Endothelial cell (in vitro differentiated cells): ENCODE data around the gene UGCG. TPM values are rescaled to one million over a fixed set of nuclear protein-coding genes. Genes with fewer than 3 reads are reported as not detected.

ENCODE experiments used
- DNase-seq: peaks from one replicate; pipeline ENCODE4 v3.0.0; 2021; ENCODE audit warnings: low spot score
- H3K27ac Mint-ChIP-seq: one replicate; pipeline ENCODE4 v1.8.0; 2021; ENCODE audit warnings: mixed read lengths, inconsistent platforms; ENCODE audit not compliant: unreplicated experiment
- H3K27me3 Mint-ChIP-seq: one replicate; pipeline ENCODE4 v1.8.0; 2021; ENCODE audit warnings: mild to moderate bottlenecking, moderate library complexity, mixed read lengths, inconsistent platforms; ENCODE audit not compliant: unreplicated experiment
- H3K36me3 Mint-ChIP-seq: one replicate; pipeline ENCODE4 v1.8.0; 2021; ENCODE audit warnings: mild to moderate bottlenecking, low read depth, mixed read lengths, inconsistent platforms; ENCODE audit not compliant: unreplicated experiment
- H3K4me1 Mint-ChIP-seq: one replicate; pipeline ENCODE4 v1.8.0; 2021; ENCODE audit warnings: mild to moderate bottlenecking, mixed read lengths, inconsistent platforms; ENCODE audit not compliant: unreplicated experiment
- H3K4me3 Mint-ChIP-seq: one replicate; pipeline ENCODE4 v1.8.0; 2021; ENCODE audit warnings: mild to moderate bottlenecking, mixed read lengths, inconsistent platforms; ENCODE audit not compliant: unreplicated experiment
- H3K9me3 Mint-ChIP-seq: one replicate; pipeline ENCODE4 v1.8.0; 2021; ENCODE audit warnings: mixed read lengths, inconsistent platforms; ENCODE audit not compliant: unreplicated experiment
- CTCF ChIP-seq: fragments of 200-600 bp; sonication (generic); IDR thresholded peaks from one replicate; pipeline ENCODE4 v1.5.0; 2021; ENCODE audit warnings: antibody characterized with exemption; ENCODE audit not compliant: unreplicated experiment
- total RNA-seq: library from RNA; stranded (reverse); fragmentation: NEBNext Ultra II Directional; extraction: Animal tissue kit (Norgen Biotek cat#: 25700); gene quantifications from one replicate; pipeline ENCODE4 v1.2.1, GENCODE V29; 2021; ENCODE audit not compliant: unreplicated experiment

The UGCG gene
- total RNA-seq, 1 donor from 2014 or later: 14.1 TPM

- DNase-seq: no peak
- no peak for TF ChIP-seq CTCF
- H3K9me3 Mint-ChIP-seq: no peaks in the 10 kb centered on the region
These were observed 55.9 kb downstream of the UGCG start for GRCh38 chr9:111952559-111952958.

GRCh38 chr9:111953444-111953843 lies 56.8 kb downstream of the UGCG start:
- Mint-ChIP-seq H3K27ac (no peak overlapping the region), H3K4me1 (peaks cover 17% of the 10 kb centered on the region), H3K4me3 (no peak overlapping the region), H3K9me3 (no peaks in the 10 kb centered on the region), H3K36me3 (no peaks in the 10 kb centered on the region), H3K27me3 (no peaks in the 10 kb centered on the region)
- no peak for DNase-seq
- no peak for TF ChIP-seq CTCF

More at GRCh38 chr9:111952559-111952958, 55.9 kb downstream of the UGCG start:
- no peaks in the 10 kb centered on the region for H3K27me3 Mint-ChIP-seq
- H3K27ac Mint-ChIP-seq: no peak overlapping the region
- H3K4me1 Mint-ChIP-seq: peaks cover 8% of the 10 kb centered on the region
- no peaks in the 10 kb centered on the region for H3K36me3 Mint-ChIP-seq
- H3K4me3 Mint-ChIP-seq: no peak overlapping the region

GRCh38 chr9:111955048-111955447 lies 58.4 kb downstream of the UGCG start:
- no peak overlapping the region for H3K4me3 Mint-ChIP-seq
- DNase-seq: no peak
- no peak overlapping the region for H3K27ac Mint-ChIP-seq
- no peaks in the 10 kb centered on the region for H3K36me3 Mint-ChIP-seq
- no peak for TF ChIP-seq CTCF
- H3K27me3 Mint-ChIP-seq: no peaks in the 10 kb centered on the region
- peaks cover 14% of the 10 kb centered on the region for H3K4me1 Mint-ChIP-seq
- no peaks in the 10 kb centered on the region for H3K9me3 Mint-ChIP-seq

GRCh38 chr9:111957856-111958631 lies 61.4 kb downstream of the UGCG start:
- TF ChIP-seq CTCF: no peak
- H3K4me3 Mint-ChIP-seq: no peak overlapping the region
- peaks cover 14% of the 10 kb centered on the region for H3K4me1 Mint-ChIP-seq
- peaks cover 1% of the 10 kb centered on the region for H3K27me3 Mint-ChIP-seq
- H3K9me3 Mint-ChIP-seq: no peaks in the 10 kb centered on the region
- H3K27ac Mint-ChIP-seq: no peak overlapping the region
- DNase-seq: no peak
- no peaks in the 10 kb centered on the region for H3K36me3 Mint-ChIP-seq
